CD14-positive monocyte (primary cell): ENCODE results near the gene EYA3. TPM values are rescaled to one million over a fixed set of nuclear protein-coding genes. Genes with fewer than 3 reads are reported as not detected.

ENCODE experiments used
- DNase-seq, 3 donors: peaks; one replicate each; pipeline ENCODE4 v3.0.0-alpha.2; 2011 to 2022
- H2AFZ ChIP-seq: 2 replicates; pipeline ENCODE4 v1.6.0; 2012; ENCODE audit warnings: mild to moderate bottlenecking, low read depth, low read length, inconsistent platforms; ENCODE audit not compliant: insufficient read depth, poor library complexity, severe bottlenecking
- H3K27ac ChIP-seq, 2 donors: 1 replicate in 1 of 2; 2 replicates in 1 of 2; pipeline ENCODE4 v1.5.1; 2012 to 2013; ENCODE audit warnings: low read length in 2 of 2, control low read depth in 1 of 2, inconsistent platforms in 1 of 2, low read depth in 1 of 2, mild to moderate bottlenecking in 1 of 2
- H3K27me3 ChIP-seq, 2 donors: one replicate each; pipeline versions ENCODE4 v1.6.0 to v1.6.1; 2011 to 2013; ENCODE audit warnings: low read length in 2 of 2; ENCODE audit not compliant: control insufficient read depth in 2 of 2, insufficient read depth in 2 of 2
- H3K36me3 ChIP-seq, 2 donors: replicated peaks in 1 of 2; 1 replicate in 1 of 2; 2 replicates in 1 of 2; pipeline versions ENCODE4 v1.5.1 to v1.6.1; 2012 to 2013; ENCODE audit warnings: low read length in 2 of 2, control low read depth in 1 of 2, inconsistent platforms in 1 of 2, mild to moderate bottlenecking in 1 of 2; ENCODE audit not compliant: insufficient read depth in 2 of 2, control insufficient read depth in 1 of 2
- H3K4me1 ChIP-seq, 2 donors: 1 replicate in 1 of 2; 2 replicates in 1 of 2; pipeline versions ENCODE4 v1.5.1 to v1.6.1; 2012 to 2013; ENCODE audit warnings: low read length in 2 of 2, control low read depth in 1 of 2, inconsistent platforms in 1 of 2, mild to moderate bottlenecking in 1 of 2, moderate library complexity in 1 of 2; ENCODE audit not compliant: insufficient read depth in 2 of 2, control insufficient read depth in 1 of 2
- H3K4me2 ChIP-seq: replicated peaks from 2 replicates; pipeline ENCODE3; 2012; ENCODE audit warnings: low read length, moderate library complexity, mild to moderate bottlenecking; ENCODE audit not compliant: poor library complexity, severe bottlenecking; ENCODE audit errors: extremely low read depth
- H3K4me3 ChIP-seq, 3 experiments: fragments of 200-600 bp in 1 of 3; sonication (generic) in 1 of 3; replicated peaks in 1 of 3; 1 replicate in 2 of 3; 2 replicates in 1 of 3; pipeline ENCODE4 v1.5.1; 2011 to 2013; ENCODE audit warnings: low read length in 3 of 3, mild to moderate bottlenecking in 3 of 3, control low read depth in 2 of 3, low read depth in 2 of 3, inconsistent platforms in 1 of 3, moderate library complexity in 1 of 3
- H3K79me2 ChIP-seq: 2 replicates; pipeline ENCODE4 v1.6.0; 2012; ENCODE audit warnings: mild to moderate bottlenecking, control low read depth, inconsistent platforms, low read length, moderate library complexity; ENCODE audit not compliant: insufficient read depth
- H3K9ac ChIP-seq: 2 replicates; pipeline ENCODE4 v1.6.0; 2017; ENCODE audit warnings: low read length, mild to moderate bottlenecking; ENCODE audit not compliant: insufficient read depth, poor library complexity, severe bottlenecking
- H3K9me3 ChIP-seq, 2 donors: replicated peaks in 1 of 2; 1 replicate in 1 of 2; 2 replicates in 1 of 2; pipeline versions ENCODE4 v1.5.1 to v1.6.1; 2012 to 2013; ENCODE audit warnings: low read length in 2 of 2, control low read depth in 1 of 2; ENCODE audit not compliant: control insufficient read depth in 1 of 2, insufficient read depth in 1 of 2
- H4K20me1 ChIP-seq: 2 replicates; pipeline ENCODE4 v1.6.0; 2012; ENCODE audit warnings: mild to moderate bottlenecking, low read length, control low read depth, moderate library complexity; ENCODE audit not compliant: insufficient read depth
- H3K27ac Mint-ChIP-seq, 7 donors: one replicate each; pipeline ENCODE4 v1.8.0; 2020; ENCODE audit warnings: mild to moderate bottlenecking in 7 of 7, mixed read lengths in 7 of 7, moderate library complexity in 6 of 7, inconsistent platforms in 2 of 7
- H3K27me3 Mint-ChIP-seq, 3 donors: one replicate each; pipeline ENCODE4 v1.8.0; 2021 to 2022; ENCODE audit warnings: low read depth in 3 of 3, mild to moderate bottlenecking in 3 of 3, mixed read lengths in 3 of 3, moderate library complexity in 3 of 3, inconsistent platforms in 1 of 3
- H3K36me3 Mint-ChIP-seq, 2 donors: one replicate each; pipeline ENCODE4 v1.8.0; 2020; ENCODE audit warnings: mixed read lengths in 2 of 2, inconsistent platforms in 1 of 2, mild to moderate bottlenecking in 1 of 2
- H3K4me1 Mint-ChIP-seq: one replicate; pipeline ENCODE4 v1.8.0; 2020; ENCODE audit warnings: mild to moderate bottlenecking, mixed read lengths
- H3K4me3 Mint-ChIP-seq, 2 donors: one replicate each; pipeline ENCODE4 v1.8.0; 2020; ENCODE audit warnings: mild to moderate bottlenecking in 2 of 2, mixed read lengths in 2 of 2, moderate library complexity in 1 of 2
- H3K9me3 Mint-ChIP-seq, 7 donors: one replicate each; pipeline ENCODE4 v1.8.0; 2020 to 2022; ENCODE audit warnings: mixed read lengths in 7 of 7, mild to moderate bottlenecking in 6 of 7, moderate library complexity in 6 of 7, inconsistent platforms in 2 of 7
- CTCF ChIP-seq: fragments of 200-600 bp; IDR thresholded peaks from one replicate; pipeline ENCODE4 v1.8.0; 2022; ENCODE audit warnings: antibody characterized with exemption, mild to moderate bottlenecking
- WGBS: methylation state at CpG from one replicate; pipeline ENCODE4 v1.1.5; 2013; ENCODE audit warnings: missing lambda C conversion rate; ENCODE audit not compliant: insufficient coverage; 5-methylcytosine and 5-hydroxymethylcytosine counted together
- intact Hi-C, 2 donors: fragments of 100-400 bp; cut with micrococcal nuclease; formaldehyde crosslinking; loops; one replicate each; pipeline versions ENCODE4 v1.15.0 to v1.15.1; 2023
- polyA plus RNA-seq, 3 donors: library from polyadenylated mRNA; depleted of rRNA in 1 of 3; unstranded in 2 of 3; stranded (reverse) in 1 of 3; fragments of 300-500 nt in 2 of 3; fragments of >200 nt in 1 of 3; fragmentation: Illumina TruSeq in 2 of 3; gene quantifications; 1 replicate in 2 of 3; 2 replicates in 1 of 3; pipeline ENCODE4 v1.2.3, GENCODE V29; 2012 to 2021

The EYA3 gene
- polyA plus RNA-seq, 3 donors = 3.3 to 21.1 (median 3.7) TPM

GRCh38 chr1:27966402-27967105 lies 121.9 kb downstream of the EYA3 start:
- H3K4me1 ChIP-seq = peaks cover 3 to 12% of the 10 kb centered on the region in 2 donors
- H3K27ac ChIP-seq = no peak overlapping the region
- peaks cover 11% of the 10 kb centered on the region for H3K79me2 ChIP-seq
- H2AFZ ChIP-seq = no peak overlapping the region
- no peak overlapping the region for H3K4me3 ChIP-seq
- Mint-ChIP-seq H3K27ac (peak overlapping the region in 4 of 7 donors; percentile 1 to 75 (median 22)), H3K9me3 (no peaks in the 10 kb centered on the region), H3K27me3 (peaks cover 0 to 1% (median 0%) of the 10 kb centered on the region in 3 donors), H3K4me1 (peaks cover 20% of the 10 kb centered on the region), H3K36me3 (peaks cover 67 to 72% of the 10 kb centered on the region in 2 donors), H3K4me3 (no peak overlapping the region)
- no peak for DNase-seq
- H3K9ac ChIP-seq = no peak overlapping the region
- peaks cover 13% of the 10 kb centered on the region for H4K20me1 ChIP-seq
- no peaks in the 10 kb centered on the region for H3K9me3 ChIP-seq
- TF ChIP-seq CTCF = no peak
- no peaks in the 10 kb centered on the region for H3K27me3 ChIP-seq
- no peak overlapping the region for H3K4me2 ChIP-seq
- 95% methylated on average over 24 of the region's 24 CpGs for WGBS
- H3K36me3 ChIP-seq = peaks cover 55 to 73% of the 10 kb centered on the region in 2 donors
- intact Hi-C loops = no loop called here

- peaks cover 45 to 54% of the 10 kb centered on the region in 2 donors for H3K36me3 ChIP-seq
- no peak overlapping the region for H3K27ac ChIP-seq
- no peak for DNase-seq
- peaks cover 25% of the 10 kb centered on the region for H3K79me2 ChIP-seq
- peaks cover 52 to 56% of the 10 kb centered on the region in 2 donors for H3K36me3 Mint-ChIP-seq
- TF ChIP-seq CTCF = no peak
- H2AFZ ChIP-seq = no peak overlapping the region
- intact Hi-C loops = no loop called here
- H3K4me1 ChIP-seq = peaks cover 28 to 36% of the 10 kb centered on the region in 2 donors
- no peaks in the 10 kb centered on the region for H3K9me3 ChIP-seq
- peaks cover 22% of the 10 kb centered on the region for H4K20me1 ChIP-seq
- H3K27me3 Mint-ChIP-seq = peaks cover 0 to 1% (median 0%) of the 10 kb centered on the region in 3 donors
- H3K9ac ChIP-seq = no peak overlapping the region
- H3K4me3 Mint-ChIP-seq = no peak overlapping the region
- no peak overlapping the region for H3K4me2 ChIP-seq
- H3K4me1 Mint-ChIP-seq = peaks cover 31% of the 10 kb centered on the region
- peak overlapping the region in 1 of 7 donors; percentile 79 for H3K27ac Mint-ChIP-seq
- no peaks in the 10 kb centered on the region for H3K27me3 ChIP-seq
- no peaks in the 10 kb centered on the region for H3K9me3 Mint-ChIP-seq
- no peak overlapping the region for H3K4me3 ChIP-seq
- 97% methylated on average over 11 of the region's 11 CpGs for WGBS
Measured at GRCh38 chr1:27963393-27963792, 125.0 kb downstream of the EYA3 start.
